ENCODE data around the gene VAMP7.
"Not testable (repeated sequence)": the region's sequence is repeated elsewhere in the genome, so short reads cannot be mapped to it uniquely, and the experiment has no call there.

The VAMP7 gene

DNA sequence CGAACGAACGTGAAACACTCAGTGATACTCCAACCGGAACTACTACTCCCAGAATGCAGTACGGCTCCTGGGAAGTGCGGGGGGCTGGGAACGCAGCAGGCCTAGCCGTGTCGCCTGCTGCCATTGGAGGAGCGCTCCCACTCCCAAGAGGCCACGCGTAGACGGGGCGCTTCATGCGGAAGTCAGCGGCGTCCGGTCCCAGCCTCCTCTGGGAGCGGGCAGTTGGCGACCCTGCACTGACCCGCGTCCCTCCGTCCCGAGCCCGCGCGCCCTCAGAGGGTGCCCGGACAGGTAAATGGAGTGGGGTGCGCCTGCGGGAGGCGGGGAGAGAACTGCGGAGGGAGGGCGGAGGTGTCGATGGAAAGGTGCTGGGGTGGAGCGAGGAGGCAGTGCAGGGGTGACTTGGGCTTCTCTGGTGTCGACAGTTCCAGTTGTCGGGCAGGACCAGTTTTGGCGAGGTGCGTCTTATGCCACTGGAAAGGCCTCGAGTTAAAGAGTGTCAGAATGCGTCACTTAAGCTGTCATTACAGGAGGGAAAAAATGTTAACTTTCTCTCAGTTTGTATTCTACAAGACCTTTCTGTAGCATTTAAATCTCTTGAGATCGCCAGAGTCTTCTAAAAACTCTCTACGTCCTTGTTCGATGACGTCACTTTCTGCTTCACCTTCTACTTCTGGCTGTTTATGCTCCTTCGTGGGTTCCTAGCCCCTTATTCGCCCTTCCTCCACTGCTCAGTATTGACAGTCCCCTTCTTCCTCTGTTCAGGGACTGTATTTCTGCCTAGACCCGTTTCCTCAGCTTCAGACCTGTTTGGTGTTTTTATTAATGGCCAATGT is at the start of gene VAMP7:
VAMP7 (plus strand) TSS at position 188 of the 836 bp plus-strand sequence. CDS start 8,122 bp downstream, outside the sequence.
- peak; percentile 84 for DNase-seq

- no peak for DNase-seq
Measured at GRCh38 chrX:155841232-155841631, 39.9 kb upstream of the VAMP7 start.

GRCh38 chrX:155851786-155852185 is 29.4 kb upstream of the VAMP7 start:
- not testable (repeated sequence) for DNase-seq

DNA sequence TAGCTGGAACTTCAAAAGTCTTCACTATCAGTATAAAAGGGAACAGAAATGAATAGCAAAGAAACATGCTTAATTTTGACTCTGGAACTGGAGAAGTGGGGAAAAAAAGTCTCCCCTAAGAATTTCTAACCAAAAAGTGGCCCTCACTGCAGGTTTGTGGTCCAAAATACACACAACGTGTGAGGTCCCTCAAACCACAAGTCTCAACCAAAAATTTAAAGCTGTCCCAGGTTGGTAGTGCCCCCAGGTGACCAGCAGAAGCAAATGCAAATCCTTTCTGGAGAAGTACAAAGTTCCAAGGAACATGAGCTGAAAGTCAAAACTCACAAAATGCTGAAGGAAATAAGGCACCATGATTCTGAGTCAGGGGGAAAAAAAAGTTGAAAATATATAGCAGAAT is 23.6 kb upstream of the VAMP7 start:
- DNase-seq, result peak; percentile 1

GRCh38 chrX:155864655-155865054 is 16.5 kb upstream of the VAMP7 start:
- DNase-seq, result no peak

DNA sequence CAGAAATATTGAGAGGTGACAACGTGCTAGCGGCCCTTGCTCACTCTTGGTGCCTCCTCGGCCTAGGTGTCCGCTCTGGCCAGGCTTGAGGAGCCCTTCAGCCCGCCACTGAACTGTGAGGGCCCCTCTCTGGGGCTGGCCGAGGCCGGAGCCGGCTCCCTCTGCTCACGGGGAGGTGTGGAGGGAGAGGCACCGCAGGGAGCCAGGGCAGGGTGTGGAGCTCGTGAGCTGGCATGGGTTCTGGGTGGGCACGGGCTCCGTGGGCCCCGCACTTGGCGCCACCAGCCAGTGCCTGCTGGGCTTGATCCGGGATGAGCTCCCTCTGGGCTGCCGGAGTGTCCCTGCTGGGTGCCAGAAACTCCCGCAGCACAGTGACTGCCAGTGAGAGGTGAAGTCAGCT is 16.0 kb upstream of the VAMP7 start:
- DNase-seq, result no peak

- no peak for DNase-seq
Measured at GRCh38 chrX:155867821-155868220, 13.3 kb upstream of the VAMP7 start.

- no peak for DNase-seq
Measured at GRCh38 chrX:155870958-155871357, 10.2 kb upstream of the VAMP7 start.

- no peak for DNase-seq
Measured at GRCh38 chrX:155871934-155872333, 9.2 kb upstream of the VAMP7 start.

GRCh38 chrX:155873188-155873587 is 8.0 kb upstream of the VAMP7 start:
- DNase-seq, result no peak

- DNase-seq, result no peak
Measured at GRCh38 chrX:155874571-155875244, 6.4 kb upstream of the VAMP7 start.

- no peak for DNase-seq
Measured at GRCh38 chrX:155876704-155877103, 4.4 kb upstream of the VAMP7 start.

GRCh38 chrX:155877288-155877687 is 3.9 kb upstream of the VAMP7 start:
- DNase-seq, result no peak

- DNase-seq, result no peak
Measured at GRCh38 chrX:155880586-155881157, 473 bp upstream of the VAMP7 start.

- DNase-seq, result no peak
Measured at GRCh38 chrX:155886409-155886808, 5.3 kb downstream of the VAMP7 start.

DNA sequence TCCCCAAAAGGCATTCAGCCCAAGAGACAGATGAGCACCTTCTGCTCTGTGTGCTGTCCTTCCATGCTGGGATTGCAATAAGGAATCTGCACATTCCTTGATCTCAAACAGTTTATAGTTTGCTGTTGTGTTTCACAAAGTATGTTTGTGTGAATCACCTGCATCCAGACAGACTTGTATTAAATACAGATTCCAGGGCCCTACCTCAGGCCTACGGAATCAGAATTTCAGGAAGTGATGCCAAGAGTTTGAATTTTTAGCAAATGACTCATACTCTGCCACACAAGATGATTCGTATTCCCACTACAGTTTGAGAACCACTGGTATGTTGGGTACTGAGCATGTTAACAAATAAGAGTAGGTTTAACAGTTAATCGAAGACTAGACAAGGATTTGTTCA is 7.0 kb downstream of the VAMP7 start:
- DNase-seq, result peak; percentile 70

- DNase-seq, result no peak
Measured at GRCh38 chrX:155889328-155889727, 8.2 kb downstream of the VAMP7 start.

DNA sequence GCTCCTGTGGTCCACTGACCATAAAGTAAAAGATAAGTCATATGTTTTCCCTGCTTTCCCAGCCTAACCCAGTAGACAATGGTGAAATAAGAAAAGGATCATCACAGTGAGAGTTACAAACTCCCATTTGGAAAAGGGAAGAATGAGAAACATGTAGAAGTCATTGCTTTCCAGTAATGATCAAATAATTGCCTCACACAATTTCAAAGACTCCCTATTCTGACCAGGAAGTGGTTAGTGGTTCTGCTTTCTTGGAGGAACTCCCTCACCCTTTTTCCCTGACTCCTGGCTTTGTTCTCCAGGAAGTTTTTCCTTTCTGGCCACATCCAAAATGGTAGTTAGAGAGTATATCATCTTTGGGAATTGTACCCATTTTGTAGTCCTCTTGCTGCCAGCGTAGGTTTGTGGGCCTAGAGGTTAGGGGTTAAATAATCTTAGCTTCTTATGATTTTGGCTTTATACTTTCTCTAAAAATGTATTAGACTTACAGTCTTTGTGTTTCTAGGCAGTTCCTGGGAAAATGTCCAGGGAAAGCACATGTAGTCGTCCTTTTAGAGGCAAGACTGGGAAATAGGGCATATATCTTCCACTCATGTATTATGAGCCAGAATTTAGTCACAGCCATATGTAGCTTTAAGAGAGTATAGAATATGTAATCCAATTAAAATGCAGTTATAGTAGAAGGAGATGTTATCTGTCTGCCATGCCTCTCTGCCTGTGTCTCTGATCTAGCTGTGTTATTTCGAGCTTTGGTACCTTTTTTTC is 10.5 kb downstream of the VAMP7 start:
- no peak for DNase-seq

DNA sequence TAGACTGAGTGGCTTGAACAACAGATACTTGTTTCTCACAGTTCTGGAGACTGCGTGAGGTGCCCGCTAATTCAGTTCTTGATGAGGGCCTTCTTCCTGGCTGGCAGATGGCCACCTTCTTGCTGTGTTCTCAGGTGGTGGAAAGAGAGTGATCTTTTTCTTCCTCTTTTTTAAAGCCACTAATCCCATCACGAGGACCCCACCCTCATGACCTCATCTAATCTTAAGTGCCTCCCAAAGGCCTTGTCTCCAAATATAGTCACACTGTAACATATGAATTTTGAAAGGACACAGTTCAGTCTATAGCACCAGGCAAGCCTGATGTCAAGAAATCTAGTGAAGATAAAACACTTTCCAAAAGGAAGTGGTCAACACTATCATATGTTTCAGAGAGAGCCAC is 12.4 kb downstream of the VAMP7 start:
- DNase-seq, result no peak

DNA sequence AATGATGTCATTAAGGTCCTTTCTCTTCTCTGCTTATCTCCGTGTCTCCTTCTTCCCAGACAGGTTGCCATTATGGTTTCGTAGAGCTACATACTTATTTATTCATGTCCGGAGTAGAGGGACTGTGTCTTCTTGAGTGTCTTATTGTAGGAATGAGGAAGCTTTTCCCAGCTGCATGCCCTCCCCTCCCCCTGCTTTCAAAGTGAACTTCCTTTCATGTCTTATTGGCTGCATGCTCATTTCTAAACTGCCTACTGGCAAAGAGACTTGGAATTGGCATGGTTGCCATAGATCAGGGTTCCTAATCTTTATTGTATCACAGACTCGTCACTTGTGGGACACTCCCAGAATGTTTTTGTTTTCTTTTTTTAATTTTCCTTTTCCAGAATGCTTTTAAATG is 15.4 kb downstream of the VAMP7 start:
- DNase-seq, result no peak

- no peak for DNase-seq
Measured at GRCh38 chrX:155899366-155899765, 18.2 kb downstream of the VAMP7 start.

- no peak for DNase-seq
Measured at GRCh38 chrX:155900765-155901164, 19.6 kb downstream of the VAMP7 start.

DNA sequence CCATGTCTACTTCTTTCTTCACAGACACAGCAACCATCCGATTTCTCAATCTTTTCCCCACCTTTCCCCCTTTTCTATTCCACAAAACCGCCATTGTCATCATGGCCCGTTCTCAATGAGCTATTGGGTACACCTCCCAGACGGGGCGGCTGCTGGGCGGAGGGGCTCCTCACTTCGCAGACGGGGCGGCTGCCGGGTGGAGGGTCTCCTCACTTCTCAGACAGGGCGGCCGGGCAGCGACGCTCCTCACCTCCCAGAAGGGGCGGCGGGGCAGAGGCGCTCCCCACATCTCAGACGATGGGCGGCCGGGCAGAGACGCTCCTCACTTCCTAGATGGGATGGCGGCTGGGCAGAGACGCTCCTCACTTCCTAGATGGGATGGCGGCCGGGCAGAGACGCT is 26.5 kb downstream of the VAMP7 start:
- DNase-seq, result not testable (repeated sequence)

All from HCEC 1CT (cell line).